Calu3 (cell line): ENCODE data around the gene SLC13A2. TPM values are rescaled to one million over a fixed set of nuclear protein-coding genes. Genes with fewer than 3 reads are reported as not detected.

Experiments
- BruUV-seq: library from RNA; stranded (reverse); fragments of 400-500 nt; replicated peaks from 2 replicates; lab custom pipeline; 2021; lab: Mats Ljungman, UMichigan
- CTCF ChIA-PET: fragments of 300-600 bp; sonication (Branson Sonifier 250); formaldehyde crosslinking; loops from one replicate; lab custom pipeline; 2022; ENCODE audit warnings: antibody characterized with exemption; lab: Charles Lee
- DNase-seq: peaks from one replicate; pipeline ENCODE4 v3.0.0; 2022
- H3K27ac Mint-ChIP-seq: one replicate; pipeline ENCODE4 v1.8.0; 2022; ENCODE audit warnings: mixed read lengths; ENCODE audit not compliant: unreplicated experiment
- H3K27me3 Mint-ChIP-seq: one replicate; pipeline ENCODE4 v1.8.0; 2022; ENCODE audit warnings: mixed read lengths; ENCODE audit not compliant: unreplicated experiment
- H3K36me3 Mint-ChIP-seq: one replicate; pipeline ENCODE4 v1.8.0; 2022; ENCODE audit warnings: mild to moderate bottlenecking, moderate library complexity, mixed read lengths; ENCODE audit not compliant: insufficient read depth, unreplicated experiment
- H3K4me1 Mint-ChIP-seq: one replicate; pipeline ENCODE4 v1.8.0; 2022; ENCODE audit warnings: mild to moderate bottlenecking, low read depth, mixed read lengths; ENCODE audit not compliant: unreplicated experiment
- H3K4me3 Mint-ChIP-seq: one replicate; pipeline ENCODE4 v1.8.0; 2022; ENCODE audit warnings: mild to moderate bottlenecking, low read depth, moderate library complexity, mixed read lengths; ENCODE audit not compliant: unreplicated experiment
- H3K9me3 Mint-ChIP-seq: one replicate; pipeline ENCODE4 v1.8.0; 2022; ENCODE audit warnings: low read depth, mixed read lengths; ENCODE audit not compliant: unreplicated experiment
- CTCF ChIP-seq: fragments of 200-600 bp; IDR thresholded peaks from one replicate; pipeline ENCODE4 v1.8.0; 2022; ENCODE audit warnings: antibody characterized with exemption; ENCODE audit not compliant: unreplicated experiment
- intact Hi-C: fragments of 100-400 bp; cut with micrococcal nuclease; formaldehyde crosslinking; loops from one replicate; pipeline ENCODE4 v1.10.0; 2022; ENCODE audit not compliant: unreplicated experiment
- total RNA-seq: library from RNA; stranded (reverse); gene quantifications from 2 replicates; pipeline ENCODE4 v1.2.3, GENCODE V29; 2022

Gene SLC13A2
- total RNA-seq, 1 experiment from 2014 or later = not detected

- TF ChIP-seq CTCF = no peak
- Mint-ChIP-seq H3K27me3 (peaks cover 8% of the 10 kb centered on the region), H3K27ac (no peak overlapping the region), H3K36me3 (peaks cover 4% of the 10 kb centered on the region), H3K4me3 (no peak overlapping the region), H3K9me3 (no peaks in the 10 kb centered on the region), H3K4me1 (peaks cover 8% of the 10 kb centered on the region)
- no TSS peak for BruUV-seq
- intact Hi-C loops = no loop called here
- DNase-seq = peak; percentile 48
- CTCF ChIA-PET = no interaction called here
Measured at GRCh38 chr17:28524476-28525424, 51.3 kb downstream of the SLC13A2 start.

- peaks cover 19% of the 10 kb centered on the region for H3K27me3 Mint-ChIP-seq
- H3K27ac Mint-ChIP-seq = no peak overlapping the region
- H3K9me3 Mint-ChIP-seq = no peaks in the 10 kb centered on the region
- BruUV-seq = no TSS peak
- CTCF ChIA-PET = no interaction called here
- H3K4me1 Mint-ChIP-seq = peaks cover 8% of the 10 kb centered on the region
- DNase-seq = no peak
- H3K36me3 Mint-ChIP-seq = peaks cover 4% of the 10 kb centered on the region
- TF ChIP-seq CTCF = no peak
- H3K4me3 Mint-ChIP-seq = no peak overlapping the region
- intact Hi-C loops = no loop called here
Measured at GRCh38 chr17:28526381-28526780, 52.9 kb downstream of the SLC13A2 start.

GRCh38 chr17:28527181-28527681 lies 53.8 kb downstream of the SLC13A2 start:
- TF ChIP-seq CTCF = no peak
- H3K9me3 Mint-ChIP-seq = no peaks in the 10 kb centered on the region
- no peak for DNase-seq
- no TSS peak for BruUV-seq
- H3K27me3 Mint-ChIP-seq = peaks cover 27% of the 10 kb centered on the region
- H3K27ac Mint-ChIP-seq = no peak overlapping the region
- no peak overlapping the region for H3K4me3 Mint-ChIP-seq
- H3K4me1 Mint-ChIP-seq = peaks cover 8% of the 10 kb centered on the region
- CTCF ChIA-PET = interaction anchor here (0.6 kb wide), 1 partner anchor 26 kb away, joined by 3 read pairs; the partner anchor contains the start of gene UNC119
- peaks cover 4% of the 10 kb centered on the region for H3K36me3 Mint-ChIP-seq
- intact Hi-C loops = no loop called here

DNA sequence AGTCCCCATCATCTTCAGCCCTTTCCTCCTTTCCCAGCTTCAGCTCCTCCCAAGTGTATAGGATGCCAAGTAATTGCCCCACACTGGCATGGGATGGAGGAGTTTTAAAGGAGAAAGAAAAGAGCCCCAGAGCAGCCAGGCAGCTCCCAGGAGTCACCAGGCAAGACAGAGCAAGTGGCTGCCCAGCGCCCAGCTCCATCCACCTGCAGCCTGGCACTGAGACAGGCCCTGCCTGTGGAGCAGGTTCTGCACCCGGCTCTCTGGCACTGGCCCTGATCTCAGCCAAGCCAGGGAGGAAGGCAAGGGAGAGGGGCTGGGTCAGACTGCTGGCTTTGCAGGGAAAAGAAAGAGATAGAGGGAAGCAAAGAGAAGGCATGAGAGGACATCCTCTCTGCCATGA lies 54.4 kb downstream of the SLC13A2 start:
- H3K9me3 Mint-ChIP-seq = no peaks in the 10 kb centered on the region
- intact Hi-C loops = no loop called here
- no peak overlapping the region for H3K4me3 Mint-ChIP-seq
- peak; percentile 65 for DNase-seq
- CTCF ChIA-PET = interaction anchor here (0.6 kb wide), 1 partner anchor 25 kb away, joined by 3 read pairs; the partner anchor contains the start of gene UNC119
- peaks cover 8% of the 10 kb centered on the region for H3K4me1 Mint-ChIP-seq
- BruUV-seq = no TSS peak
- H3K27ac Mint-ChIP-seq = no peak overlapping the region
- TF ChIP-seq CTCF = no peak
- peaks cover 32% of the 10 kb centered on the region for H3K27me3 Mint-ChIP-seq
- peaks cover 4% of the 10 kb centered on the region for H3K36me3 Mint-ChIP-seq
